ENCODE data around the gene PAFAH1B2.

GRCh38 chr11:117169736-117170135 is 25.6 kb downstream of the PAFAH1B2 start:
- TF ChIP-seq CTCF (conservative IDR thresholded peaks at IDR 0.05; ENCODE audit: low read depth, low read length) (no peak), EZH2 (IDR thresholded peaks at IDR 0.05; ENCODE audit: borderline replicate concordance, low read depth, low read length, poor library complexity, severe bottlenecking) (no peak)
